MM.1S (cell line): ENCODE measurements around the gene ERI3.

Experiments
- DNase-seq: peaks from one replicate; pipeline ENCODE4 v3.0.0-alpha.2; 2015
- H2AFZ ChIP-seq: fragments of 300-600 bp; sonication (generic); 2 replicates; pipeline ENCODE4 v1.6.0; 2016; ENCODE audit warnings: antibody characterized with exemption, low read length
- H3F3A ChIP-seq: fragments of 300-600 bp; sonication (generic); 2 replicates; pipeline ENCODE4 v1.6.1; 2016; ENCODE audit warnings: mild to moderate bottlenecking, antibody characterized with exemption, low read length, moderate library complexity, mixed read lengths; ENCODE audit not compliant: insufficient read depth
- H3K27ac ChIP-seq: fragments of 300-600 bp; sonication (generic); 2 replicates; pipeline ENCODE4 v1.5.1; 2016; ENCODE audit warnings: mild to moderate bottlenecking, low read length
- H3K27me3 ChIP-seq: fragments of 300-600 bp; sonication (generic); replicated peaks from 2 replicates; pipeline ENCODE4 v1.6.0; 2016; ENCODE audit warnings: low read length; ENCODE audit not compliant: insufficient read depth
- H3K36me3 ChIP-seq: fragments of 300-600 bp; sonication (generic); replicated peaks from 2 replicates; pipeline ENCODE4 v1.6.1; 2016; ENCODE audit warnings: mild to moderate bottlenecking, low read length, mixed read lengths; ENCODE audit not compliant: insufficient read depth
- H3K4me1 ChIP-seq: fragments of 300-600 bp; sonication (generic); 2 replicates; pipeline ENCODE4 v1.6.1; 2016; ENCODE audit warnings: low read length, mixed read lengths
- H3K4me2 ChIP-seq: fragments of 300-600 bp; sonication (generic); 2 replicates; pipeline ENCODE4 v1.6.0; 2016; ENCODE audit warnings: low read depth, low read length
- H3K4me3 ChIP-seq: fragments of 300-600 bp; sonication (generic); 2 replicates; pipeline ENCODE4 v1.5.1; 2016; ENCODE audit warnings: low read length, mixed read lengths
- H3K79me2 ChIP-seq: fragments of 300-600 bp; sonication (generic); 2 replicates; pipeline ENCODE4 v1.6.1; 2016; ENCODE audit warnings: mixed run types, low read length, mixed read lengths
- H3K9ac ChIP-seq: fragments of 300-600 bp; sonication (generic); 2 replicates; pipeline ENCODE4 v1.6.1; 2016; ENCODE audit warnings: low read length, mixed read lengths
- H3K9me2 ChIP-seq: fragments of 300-600 bp; sonication (generic); replicated peaks from 2 replicates; pipeline ENCODE4 v1.6.1; 2016; ENCODE audit warnings: mild to moderate bottlenecking, low read length, mixed read lengths; ENCODE audit not compliant: insufficient read depth
- H3K9me3 ChIP-seq: fragments of 300-600 bp; sonication (generic); replicated peaks from 2 replicates; pipeline ENCODE4 v1.6.1; 2016; ENCODE audit warnings: mild to moderate bottlenecking, low read length, mixed read lengths; ENCODE audit not compliant: insufficient read depth
- H4K20me1 ChIP-seq: fragments of 300-600 bp; sonication (generic); 2 replicates; pipeline ENCODE4 v1.6.1; 2016; ENCODE audit warnings: mild to moderate bottlenecking, low read length, moderate library complexity, mixed read lengths; ENCODE audit not compliant: insufficient read depth
- CTCF ChIP-seq: fragments of 300-600 bp; sonication (generic); IDR thresholded peaks from 2 replicates; pipeline ENCODE4 v1.5.1; 2016; ENCODE audit warnings: antibody characterized with exemption, low read length, mixed read lengths
- EZH2 ChIP-seq: fragments of 300-600 bp; sonication (generic); optimal IDR thresholded peaks from 2 replicates; pipeline ENCODE3; 2017; ENCODE audit warnings: low read depth, mild to moderate bottlenecking, antibody characterized with exemption, low read length, mixed read lengths
- EZH2phosphoT487 ChIP-seq: fragments of 300-600 bp; sonication (generic); IDR thresholded peaks from 2 replicates; pipeline ENCODE4 v1.6.1; 2018; ENCODE audit warnings: antibody characterized with exemption, low read length

ERI3 gene

GRCh38 chr1:44297695-44298400 lies 57.2 kb downstream of the ERI3 start:
- H3K36me3 ChIP-seq: no peaks in the 10 kb centered on the region
- no peak overlapping the region for H3K27ac ChIP-seq
- no peak overlapping the region for H3K4me2 ChIP-seq
- no peaks in the 10 kb centered on the region for H3K9me2 ChIP-seq
- H3K4me1 ChIP-seq: no peaks in the 10 kb centered on the region
- H3K4me3 ChIP-seq: no peak overlapping the region
- no peaks in the 10 kb centered on the region for H3K9me3 ChIP-seq
- H3K9ac ChIP-seq: no peak overlapping the region
- no peaks in the 10 kb centered on the region for H3F3A ChIP-seq
- H3K79me2 ChIP-seq: no peaks in the 10 kb centered on the region
- TF ChIP-seq EZH2: no peak
- H4K20me1 ChIP-seq: no peaks in the 10 kb centered on the region
- H2AFZ ChIP-seq: no peak overlapping the region
- no peak for DNase-seq
- H3K27me3 ChIP-seq: no peaks in the 10 kb centered on the region

GRCh38 chr1:44296806-44297205 lies 58.3 kb downstream of the ERI3 start:
- DNase-seq: no peak
- Histone ChIP-seq H3K4me3 (no peak overlapping the region), H3K36me3 (no peaks in the 10 kb centered on the region), H3K4me1 (no peaks in the 10 kb centered on the region), H3K9me3 (no peaks in the 10 kb centered on the region), H2AFZ (no peak overlapping the region), H3K27ac (no peak overlapping the region), H3K4me2 (no peak overlapping the region), H4K20me1 (no peaks in the 10 kb centered on the region), H3K9ac (no peak overlapping the region), H3F3A (no peaks in the 10 kb centered on the region), H3K79me2 (no peaks in the 10 kb centered on the region), H3K9me2 (no peaks in the 10 kb centered on the region), H3K27me3 (no peaks in the 10 kb centered on the region)
- TF ChIP-seq EZH2phosphoT487 (no peak), CTCF (no peak), EZH2 (no peak)

DNA sequence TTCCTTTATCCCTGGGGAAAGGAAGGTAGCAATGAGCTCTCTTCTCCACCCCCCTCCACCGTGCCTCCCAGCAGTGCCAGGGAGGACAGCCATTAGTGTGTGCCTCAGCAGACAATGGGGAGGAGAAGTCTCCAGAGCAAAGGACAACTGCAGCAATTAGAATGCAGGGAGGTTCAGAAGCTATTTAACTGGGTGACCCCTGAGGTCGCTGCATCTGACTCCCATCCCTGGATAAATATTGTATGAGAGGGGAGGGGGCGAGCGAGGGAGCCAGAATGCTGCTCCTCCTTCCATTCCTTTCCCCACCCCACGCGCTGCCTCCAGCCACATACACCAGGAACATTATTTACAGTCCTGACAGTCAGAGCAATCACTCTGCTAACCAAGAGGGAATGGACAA lies 59.0 kb downstream of the ERI3 start:
- no peak overlapping the region for H3K9ac ChIP-seq
- no peaks in the 10 kb centered on the region for H3K79me2 ChIP-seq
- TF ChIP-seq EZH2phosphoT487 (no peak), CTCF (no peak), EZH2 (no peak)
- no peak overlapping the region for H2AFZ ChIP-seq
- no peaks in the 10 kb centered on the region for H4K20me1 ChIP-seq
- no peaks in the 10 kb centered on the region for H3K9me3 ChIP-seq
- DNase-seq: no peak
- no peaks in the 10 kb centered on the region for H3K9me2 ChIP-seq
- H3K4me2 ChIP-seq: no peak overlapping the region
- H3K27ac ChIP-seq: no peak overlapping the region
- no peaks in the 10 kb centered on the region for H3K36me3 ChIP-seq
- H3K27me3 ChIP-seq: no peaks in the 10 kb centered on the region
- no peaks in the 10 kb centered on the region for H3F3A ChIP-seq
- no peaks in the 10 kb centered on the region for H3K4me1 ChIP-seq
- no peak overlapping the region for H3K4me3 ChIP-seq

DNA sequence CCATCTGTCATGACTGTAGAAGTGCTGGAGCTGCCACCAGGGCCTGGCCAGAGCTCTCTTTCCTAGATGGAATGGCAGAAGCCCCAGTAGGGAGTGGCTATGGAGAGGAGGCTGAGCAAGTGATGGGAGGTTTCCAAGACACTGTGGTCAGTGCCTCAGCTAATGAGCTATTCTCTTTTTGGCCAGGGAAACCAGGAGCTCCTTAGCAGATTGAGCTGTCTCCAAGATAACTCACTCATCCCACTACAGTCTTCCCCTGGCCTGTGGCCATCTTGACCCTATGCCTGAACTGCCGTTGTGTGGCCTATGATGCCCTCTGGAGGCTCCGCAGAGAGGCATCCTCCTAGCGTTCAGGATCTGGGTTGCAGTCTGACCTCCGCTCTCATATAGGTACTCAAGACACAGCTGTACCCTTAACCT lies 60.5 kb downstream of the ERI3 start:
- no peaks in the 10 kb centered on the region for H3K9me2 ChIP-seq
- no peaks in the 10 kb centered on the region for H3K36me3 ChIP-seq
- H3K4me2 ChIP-seq: no peak overlapping the region
- no peak overlapping the region for H2AFZ ChIP-seq
- no peak overlapping the region for H3K9ac ChIP-seq
- no peaks in the 10 kb centered on the region for H4K20me1 ChIP-seq
- DNase-seq: no peak
- no peaks in the 10 kb centered on the region for H3K9me3 ChIP-seq
- no peak overlapping the region for H3K27ac ChIP-seq
- H3K4me3 ChIP-seq: no peak overlapping the region
- no peaks in the 10 kb centered on the region for H3K79me2 ChIP-seq
- H3K4me1 ChIP-seq: no peaks in the 10 kb centered on the region
- H3F3A ChIP-seq: no peaks in the 10 kb centered on the region
- no peak for TF ChIP-seq EZH2
- TF ChIP-seq CTCF: no peak
- TF ChIP-seq EZH2phosphoT487: no peak
- no peaks in the 10 kb centered on the region for H3K27me3 ChIP-seq
